Right lung (tissue), 10 donors: ENCODE data around the gene TRMT10C. TPM values are rescaled to one million over a fixed set of nuclear protein-coding genes. Genes with fewer than 3 reads are reported as not detected.
A peak's percentile ranks its signal among the peaks of the same experiment; 100 is the strongest.
"Not testable (repeated sequence)": the region's sequence is repeated elsewhere in the genome, so short reads cannot be mapped to it uniquely, and the experiment has no call there.

Experiments
- DNase-seq, 2 donors: peaks; one replicate each; pipeline ENCODE4 v3.0.0-alpha.2; 2013
- long read RNA-seq, 8 donors: transcript quantifications; one replicate each; lab custom pipeline, GENCODE V29; 2026
- polyA plus RNA-seq, 5 donors: library from polyadenylated mRNA; unstranded; fragments of 120-200 nt; gene quantifications; one replicate each; pipeline versions ENCODE4 v1.2.1 to v1.2.3, GENCODE V29; 2013; ENCODE audit warnings: inconsistent platforms in 1 of 5, low replicate concordance in 1 of 5; ENCODE audit not compliant: insufficient read length in 5 of 5, insufficient read depth in 1 of 5

TRMT10C gene
- 10 to 100 TPM; 24.9 to 37.4 (median 26.7) TPM for polyA plus RNA-seq
- long read RNA-seq, donor 1, transcript TRMT10C-201 (2 exons, 1,819 nt), result major isoform, 30 of 31 reads
- long read RNA-seq, donor 1, partial matches to known transcripts, result 0 of 31 reads
- long read RNA-seq, donor 1, other reads (novel, unspliced or antisense), result 0 of 31 reads
- long read RNA-seq, donor 2, transcript TRMT10C-201 (2 exons, 1,819 nt), result major isoform, 22 of 2,355 reads
- long read RNA-seq, donor 2, partial matches to known transcripts, result 2,333 of 2,355 reads
- long read RNA-seq, donor 2, other reads (novel, unspliced or antisense), result 0 of 2,355 reads
- long read RNA-seq, donor 3, transcript TRMT10C-201 (2 exons, 1,819 nt), result major isoform, 23 of 23 reads
- long read RNA-seq, donor 3, partial matches to known transcripts, result 0 of 23 reads
- long read RNA-seq, donor 3, other reads (novel, unspliced or antisense), result 0 of 23 reads
- long read RNA-seq, donor 4, transcript TRMT10C-201 (2 exons, 1,819 nt), result major isoform, 14 of 14 reads
- long read RNA-seq, donor 4, partial matches to known transcripts, result 0 of 14 reads
- long read RNA-seq, donor 4, other reads (novel, unspliced or antisense), result 0 of 14 reads
- long read RNA-seq, donor 5, transcript TRMT10C-201 (2 exons, 1,819 nt), result major isoform, 44 of 44 reads
- long read RNA-seq, donor 5, partial matches to known transcripts, result 0 of 44 reads
- long read RNA-seq, donor 5, other reads (novel, unspliced or antisense), result 0 of 44 reads
- long read RNA-seq, donor 6, transcript TRMT10C-201 (2 exons, 1,819 nt), result major isoform, 27 of 27 reads
- long read RNA-seq, donor 6, partial matches to known transcripts, result 0 of 27 reads
- long read RNA-seq, donor 6, other reads (novel, unspliced or antisense), result 0 of 27 reads
- long read RNA-seq, donor 7, transcript TRMT10C-201 (2 exons, 1,819 nt), result major isoform, 20 of 3,817 reads
- long read RNA-seq, donor 7, partial matches to known transcripts, result 3,797 of 3,817 reads
- long read RNA-seq, donor 7, other reads (novel, unspliced or antisense), result 0 of 3,817 reads
- long read RNA-seq, donor 8, partial matches to known transcripts, result 0 of 4 reads
- long read RNA-seq, donor 8, other reads (novel, unspliced or antisense), result 0 of 4 reads

DNA sequence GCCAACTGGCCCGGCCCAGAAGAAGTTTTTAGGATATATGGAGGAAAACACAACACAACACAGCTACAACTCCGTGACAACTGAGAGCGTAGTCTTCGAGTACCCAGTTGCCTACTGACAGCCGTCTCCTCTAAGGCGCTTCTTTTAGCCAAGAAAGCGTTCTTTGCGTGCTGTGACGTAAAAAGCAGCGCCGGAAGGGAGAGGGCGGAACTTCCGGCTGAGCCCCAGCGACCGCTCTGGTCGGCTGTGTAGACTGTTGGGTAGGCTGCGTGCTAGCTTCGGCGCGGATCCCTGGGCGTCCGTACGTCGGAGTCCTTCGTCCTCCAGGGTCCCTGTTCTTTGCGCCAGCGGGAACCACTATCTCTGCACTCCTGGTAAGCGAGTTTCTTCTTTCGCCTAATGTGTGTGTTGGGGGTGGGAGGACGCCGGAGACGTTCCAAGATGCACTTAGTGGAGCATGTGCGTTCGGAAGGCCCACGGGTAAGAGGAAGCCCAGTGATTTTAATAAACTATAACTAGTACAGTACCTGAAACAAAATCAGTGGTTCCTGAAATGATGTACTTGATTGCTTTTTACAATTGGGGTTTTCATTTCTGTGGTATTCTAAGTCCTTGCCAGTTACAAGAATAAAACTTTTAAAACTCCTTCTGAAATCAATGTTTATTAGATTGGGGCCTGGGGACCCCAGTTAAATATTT, at the start of gene TRMT10C:
Gene TRMT10C, plus strand, starts transcription at position 239 of the 699 bp plus-strand sequence. CDS start 2,914 bp downstream, outside the sequence.
- DNase-seq, result peak; percentile 92 to 95

DNA sequence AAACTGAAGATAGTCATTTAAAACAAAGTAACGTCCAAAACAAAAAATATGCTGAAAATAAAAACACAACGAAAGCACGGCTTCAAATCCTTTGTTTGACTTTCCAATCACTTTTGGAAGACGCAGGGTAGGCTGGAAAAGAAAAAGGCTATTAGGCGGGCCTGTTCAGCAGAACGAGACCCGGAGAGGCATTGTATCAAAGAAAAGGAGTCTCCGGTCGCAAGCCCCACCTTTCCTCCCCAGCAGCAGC, 49.3 kb upstream of the TRMT10C start:
- DNase-seq, result no peak

- peak; percentile 89 to 91 for DNase-seq
These were observed 48.8 kb upstream of the TRMT10C start, which contains the start of gene SENP7 for GRCh38 chr3:101512646-101513418. TSS of gene SENP7 (minus strand) at chr3:101513212. CDS start at chr3:101513130, 82 bp downstream.

- no peak for DNase-seq
These were observed 48.2 kb upstream of the TRMT10C start for GRCh38 chr3:101513419-101513986.

DNA sequence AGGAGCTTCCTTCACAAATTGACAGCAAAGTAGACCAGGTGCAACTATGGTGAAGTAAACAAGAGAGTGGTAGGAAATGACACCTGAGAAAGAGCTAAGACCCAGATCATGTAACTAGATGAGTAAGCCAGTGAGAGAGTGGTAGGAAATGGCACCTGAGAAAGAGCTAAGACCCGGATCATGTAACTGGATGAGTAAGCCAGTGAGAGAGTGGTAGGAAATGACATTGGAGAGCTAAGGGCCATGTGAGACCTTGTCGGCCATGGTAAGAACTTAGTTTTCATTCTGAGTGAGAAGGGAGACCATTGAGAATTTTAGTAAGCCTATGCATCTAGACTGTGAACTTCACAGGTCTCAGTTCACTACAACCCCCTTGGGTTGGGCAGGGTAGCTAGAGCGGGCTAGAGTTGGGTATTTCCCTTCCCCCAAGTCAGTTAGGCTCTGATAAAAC, 43.2 kb upstream of the TRMT10C start:
- no peak for DNase-seq

- DNase-seq, result no peak
These were observed 41.8 kb upstream of the TRMT10C start for GRCh38 chr3:101519685-101520365.

DNA sequence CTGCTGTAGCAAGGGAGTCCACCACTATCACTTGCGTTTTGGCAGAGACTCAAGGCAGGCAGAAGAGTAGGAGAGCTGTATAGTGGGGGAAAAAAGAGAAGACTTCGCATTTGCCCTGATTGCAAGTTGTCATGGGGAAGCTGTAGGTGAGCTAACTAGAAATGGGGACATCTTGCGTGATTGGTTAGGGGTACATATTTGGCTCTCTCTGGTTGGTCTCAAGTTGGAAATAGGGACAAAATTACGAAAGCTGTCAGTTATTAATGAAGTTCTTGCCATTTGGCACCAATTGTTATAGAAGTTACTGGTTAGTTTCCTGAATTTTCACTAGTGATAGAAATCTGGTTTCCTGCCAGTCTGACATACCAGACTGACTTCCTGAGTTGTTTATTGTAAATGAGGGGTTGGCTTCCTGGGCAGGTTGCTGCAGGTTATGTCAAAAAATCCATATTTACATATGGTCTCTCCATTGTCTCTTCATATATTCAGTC, 40.4 kb upstream of the TRMT10C start:
- DNase-seq, result no peak

DNA sequence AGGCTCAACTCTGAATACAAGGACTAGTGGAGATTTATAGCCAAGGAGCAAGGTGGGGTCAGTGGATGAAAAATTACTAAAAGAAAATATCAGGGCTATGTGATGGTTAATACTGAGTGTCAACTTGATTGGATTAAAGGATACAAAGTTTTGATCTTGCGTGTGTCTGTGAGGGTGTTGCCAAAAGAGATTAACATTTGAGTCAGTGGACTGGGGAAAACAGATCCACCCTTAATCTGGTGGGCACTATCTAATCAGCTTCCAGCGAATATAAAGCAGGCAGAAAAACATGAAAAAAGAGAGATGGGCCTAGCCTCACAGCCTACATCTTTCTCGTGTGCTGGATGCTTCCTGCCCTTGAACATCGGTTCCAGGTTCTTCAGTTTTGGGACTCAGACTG, 34.2 kb upstream of the TRMT10C start:
- no peak for DNase-seq

GRCh38 chr3:101527906-101528305, 33.8 kb upstream of the TRMT10C start:
- DNase-seq, result no peak

DNA sequence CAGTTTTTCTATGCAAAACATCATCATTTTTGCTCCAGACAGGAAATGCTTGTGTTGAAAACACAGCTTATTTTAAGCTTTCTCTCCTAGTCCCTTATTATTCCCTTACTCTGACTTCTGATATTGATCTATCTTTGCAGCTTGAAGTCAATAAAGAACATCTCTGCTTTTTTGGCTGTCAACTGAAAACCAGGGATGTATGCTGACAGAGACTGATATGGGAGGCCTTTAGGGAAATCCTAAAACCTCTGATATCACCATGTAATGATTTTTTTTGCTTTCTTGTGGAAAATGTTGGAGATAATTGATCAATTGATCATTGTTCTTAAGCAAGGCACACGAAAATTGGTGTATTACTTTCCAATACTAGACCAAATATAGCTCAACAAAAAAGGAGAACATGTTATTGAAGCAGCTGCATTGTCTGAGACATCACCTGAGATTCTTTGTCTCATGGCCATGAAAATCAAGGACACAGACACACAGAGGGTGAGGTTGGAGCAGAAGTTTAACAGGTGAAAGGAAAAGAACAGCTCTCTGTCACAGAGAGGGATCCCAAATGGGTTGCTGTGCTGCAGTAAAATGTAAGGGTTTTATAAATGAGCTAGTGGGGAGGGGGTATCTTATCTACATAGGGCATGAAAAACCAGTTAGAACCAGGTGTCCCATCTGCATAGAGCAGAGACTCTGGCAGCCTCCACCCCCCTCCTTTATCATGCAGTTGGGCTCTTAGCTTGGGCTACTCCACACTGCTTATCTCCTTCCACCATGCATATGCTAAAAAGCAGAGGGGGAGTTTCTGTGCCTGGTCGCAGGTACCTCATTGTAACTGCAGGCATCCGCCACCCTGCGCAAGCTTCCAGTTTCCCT, 31.6 kb upstream of the TRMT10C start:
- no peak for DNase-seq

DNA sequence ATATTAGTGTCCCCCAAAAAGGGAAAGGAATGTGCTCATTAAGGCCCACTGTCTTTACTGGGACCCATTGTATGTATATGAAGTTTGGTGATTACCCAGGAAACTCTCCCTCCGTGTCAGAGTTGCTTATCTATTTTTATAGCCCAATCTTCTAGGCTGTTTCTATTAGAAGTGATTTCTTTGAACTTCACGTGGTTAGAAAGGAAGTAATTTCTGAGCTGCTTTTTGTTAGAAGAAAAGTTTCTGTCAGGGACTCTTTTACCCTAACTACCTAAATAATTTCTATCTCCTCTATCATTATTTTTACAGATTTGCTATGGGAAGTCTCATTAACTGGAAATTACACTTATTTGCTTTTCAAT, 31.0 kb upstream of the TRMT10C start:
- DNase-seq, result no peak

GRCh38 chr3:101531473-101532086, 30.1 kb upstream of the TRMT10C start:
- DNase-seq, result no peak

- no peak for DNase-seq
These were observed 28.7 kb upstream of the TRMT10C start for GRCh38 chr3:101532783-101533602.

DNA sequence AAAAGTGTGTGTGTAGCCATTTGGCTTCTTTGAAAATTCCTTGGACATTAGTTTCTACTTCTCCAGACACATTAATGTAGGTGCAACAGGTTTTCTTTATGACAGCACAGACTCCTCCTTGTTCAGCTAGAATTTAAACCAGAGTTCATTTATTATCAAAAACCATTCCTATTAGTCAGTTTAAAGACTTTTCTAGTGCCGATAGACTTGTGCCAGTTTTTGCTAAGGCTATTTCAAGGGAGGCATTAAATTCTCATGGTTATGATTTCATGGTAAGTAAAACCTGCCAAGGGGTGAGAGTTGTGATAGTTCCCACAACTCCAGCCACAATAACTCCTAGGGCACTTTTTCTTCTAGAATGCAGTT, 28.1 kb upstream of the TRMT10C start:
- no peak for DNase-seq

GRCh38 chr3:101535221-101535620, 26.4 kb upstream of the TRMT10C start:
- no peak for DNase-seq

DNA sequence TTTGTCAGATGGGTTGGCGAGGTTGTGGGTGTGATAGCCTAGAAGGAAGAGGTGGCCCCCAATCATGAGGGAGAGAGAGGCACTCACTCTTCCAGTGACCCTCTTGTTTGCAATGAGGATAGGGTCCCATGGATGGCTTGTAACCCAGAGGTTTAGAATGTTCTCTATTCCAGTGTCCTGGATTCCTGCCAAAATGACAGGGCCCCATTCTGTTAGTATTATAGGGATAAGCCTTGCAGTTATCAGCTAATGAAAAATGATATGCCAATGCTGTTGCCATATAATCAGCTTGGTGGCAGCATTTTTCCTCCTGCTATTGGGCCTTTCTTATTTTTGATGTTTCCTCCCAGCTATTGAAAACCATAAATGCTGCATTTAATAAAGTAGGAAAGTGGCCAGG, 25.4 kb upstream of the TRMT10C start:
- DNase-seq, result no peak

GRCh38 chr3:101536955-101537354, 24.7 kb upstream of the TRMT10C start:
- not testable (repeated sequence) for DNase-seq
